Endothelial cell of umbilical vein (primary cell): ENCODE results near the gene SSBP3.

ENCODE experiments used
- CTCF ChIP-seq, 2 donors: IDR thresholded peaks; 1 replicate in 1 of 2; 2 replicates in 1 of 2; pipeline ENCODE4 v1.5.1; 2011; ENCODE audit warnings: low read length in 2 of 2, mild to moderate bottlenecking in 2 of 2, moderate library complexity in 2 of 2, control low read depth in 1 of 2, inconsistent platforms in 1 of 2, low read depth in 1 of 2; ENCODE audit not compliant: insufficient read depth in 1 of 2; ENCODE audit errors: extremely low read depth in 1 of 2
- EZH2 ChIP-seq: IDR thresholded peaks from 2 replicates; pipeline ENCODE4 v1.6.1; 2012; ENCODE audit warnings: borderline replicate concordance, low read depth, mild to moderate bottlenecking, moderate library complexity, low read length, inconsistent platforms; ENCODE audit not compliant: severe bottlenecking
- MAX ChIP-seq: IDR thresholded peaks from 2 replicates; pipeline ENCODE4 v1.6.1; 2011; ENCODE audit not compliant: insufficient read depth, insufficient read length
- POLR2A ChIP-seq: IDR thresholded peaks from 2 replicates; pipeline ENCODE4 v1.6.1; 2012; ENCODE audit warnings: low read depth, mild to moderate bottlenecking, control low read depth, low read length
- POLR2AphosphoS5 ChIP-seq: IDR thresholded peaks from 2 replicates; pipeline ENCODE4 v1.6.1; 2012; ENCODE audit warnings: low read depth, mild to moderate bottlenecking, control low read depth, low read length, moderate library complexity; ENCODE audit not compliant: insufficient read depth

GRCh38 chr1:54332781-54333585, 73.2 kb downstream of the SSBP3 start:
- TF ChIP-seq POLR2AphosphoS5 (no peak), CTCF (IDR thresholded peaks at IDR 0.05; ENCODE audit: extremely low read depth in 1 of 2, insufficient read depth in 1 of 2, low read depth in 1 of 2, low read length in 2 of 2) (no peak), POLR2A (no peak), EZH2 (no peak), MAX (no peak)
